ENCODE results near the gene KYNU.
"Not testable (repeated sequence)": the region's sequence is repeated elsewhere in the genome, so short reads cannot be mapped to it uniquely, and the experiment has no call there.

Gene KYNU

GRCh38 chr2:142875652-142876051, 1.8 kb upstream of the KYNU start:
- no peak overlapping the region for H3K4me3 ChIP-seq (ENCODE audit: low read depth, low read length)
- no peak for DNase-seq (ENCODE audit: low read depth)
- TF ChIP-seq CTCF (IDR thresholded peaks at IDR 0.05; ENCODE audit: control insufficient read depth, extremely low read depth, insufficient read depth) = no peak

- DNase-seq (ENCODE audit: low read depth) = no peak
- no peak overlapping the region for H3K4me3 ChIP-seq (ENCODE audit: low read depth, low read length)
- TF ChIP-seq CTCF (IDR thresholded peaks at IDR 0.05; ENCODE audit: control insufficient read depth, extremely low read depth, insufficient read depth) = 0 out of 2 replicates have a peak, but pooled peaks have one; percentile 3
These were observed 1.0 kb upstream of the KYNU start for GRCh38 chr2:142876423-142876822.

GRCh38 chr2:142878031-142878678, 691 bp downstream of the KYNU start:
- DNase-seq (ENCODE audit: low read depth) = no peak
- no peak overlapping the region for H3K4me3 ChIP-seq (ENCODE audit: low read depth, low read length)
- no peak for TF ChIP-seq CTCF (IDR thresholded peaks at IDR 0.05; ENCODE audit: control insufficient read depth, extremely low read depth, insufficient read depth)

GRCh38 chr2:142879151-142879550, 1.7 kb downstream of the KYNU start:
- H3K4me3 ChIP-seq (ENCODE audit: low read depth, low read length) = no peak overlapping the region
- no peak for TF ChIP-seq CTCF (IDR thresholded peaks at IDR 0.05; ENCODE audit: control insufficient read depth, extremely low read depth, insufficient read depth)
- no peak for DNase-seq (ENCODE audit: low read depth)

- no peak overlapping the region for H3K4me3 ChIP-seq (ENCODE audit: low read depth, low read length)
- TF ChIP-seq CTCF (IDR thresholded peaks at IDR 0.05; ENCODE audit: control insufficient read depth, extremely low read depth, insufficient read depth) = no peak
- no peak for DNase-seq (ENCODE audit: low read depth)
These were observed 2.8 kb downstream of the KYNU start for GRCh38 chr2:142880279-142880678.

- H3K4me3 ChIP-seq (ENCODE audit: low read depth, low read length) = no peak overlapping the region
- DNase-seq (ENCODE audit: low read depth) = no peak
- TF ChIP-seq CTCF (IDR thresholded peaks at IDR 0.05; ENCODE audit: control insufficient read depth, extremely low read depth, insufficient read depth) = no peak
These were observed 4.2 kb downstream of the KYNU start for GRCh38 chr2:142881619-142882018.

- H3K4me3 ChIP-seq (ENCODE audit: low read depth, low read length); DNase-seq (ENCODE audit: low read depth): not testable (repeated sequence)
These were observed 5.0 kb downstream of the KYNU start for GRCh38 chr2:142882500-142882899.

All from LNCaP clone FGC (cell line).